Nephron progenitor cell (in vitro differentiated cells): ENCODE data around the gene ORMDL3.

ENCODE experiments used
- DNase-seq: peaks from one replicate; pipeline ENCODE4 v3.0.0; 2021
- H3K27ac Mint-ChIP-seq: 2 replicates; pipeline ENCODE4 v1.8.0; 2021; ENCODE audit warnings: mild to moderate bottlenecking, moderate library complexity, mixed read lengths
- H3K27me3 Mint-ChIP-seq: 2 replicates; pipeline ENCODE4 v1.8.0; 2021; ENCODE audit warnings: mild to moderate bottlenecking, low read depth, mixed read lengths; ENCODE audit not compliant: poor library complexity
- H3K36me3 Mint-ChIP-seq: 2 replicates; pipeline ENCODE4 v1.8.0; 2021; ENCODE audit warnings: low read depth, mixed read lengths
- H3K4me1 Mint-ChIP-seq: 2 replicates; pipeline ENCODE4 v1.8.0; 2021; ENCODE audit warnings: mixed read lengths
- H3K4me3 Mint-ChIP-seq: 2 replicates; pipeline ENCODE4 v1.8.0; 2021; ENCODE audit warnings: mild to moderate bottlenecking, moderate library complexity, mixed read lengths
- H3K9me3 Mint-ChIP-seq: 2 replicates; pipeline ENCODE4 v1.8.0; 2021; ENCODE audit warnings: mild to moderate bottlenecking, moderate library complexity, mixed read lengths
- CTCF ChIP-seq: fragments of 200-600 bp; sonication (generic); IDR thresholded peaks from 2 replicates; pipeline ENCODE4 v1.5.0; 2021; ENCODE audit warnings: antibody characterized with exemption

Gene ORMDL3

GRCh38 chr17:39921323-39921722 is 6.1 kb downstream of the ORMDL3 start:
- H3K27ac Mint-ChIP-seq: peak overlapping the region; percentile 79
- TF ChIP-seq CTCF: no peak
- DNase-seq: no peak
- peaks cover 10% of the 10 kb centered on the region for H3K27me3 Mint-ChIP-seq
- peaks cover 36% of the 10 kb centered on the region for H3K36me3 Mint-ChIP-seq
- no peaks in the 10 kb centered on the region for H3K9me3 Mint-ChIP-seq
- no peak overlapping the region for H3K4me3 Mint-ChIP-seq
- H3K4me1 Mint-ChIP-seq: peaks cover 61% of the 10 kb centered on the region

- peak; percentile 22 for DNase-seq
- Mint-ChIP-seq H3K27me3 (peaks cover 8% of the 10 kb centered on the region), H3K27ac (peak overlapping the region; percentile 79), H3K4me1 (peaks cover 58% of the 10 kb centered on the region), H3K36me3 (peaks cover 42% of the 10 kb centered on the region), H3K9me3 (no peaks in the 10 kb centered on the region), H3K4me3 (no peak overlapping the region)
- TF ChIP-seq CTCF: no peak
Measured at GRCh38 chr17:39920218-39921210, 6.9 kb downstream of the ORMDL3 start.

GRCh38 chr17:39919087-39919683 is 8.2 kb downstream of the ORMDL3 start:
- DNase-seq: no peak
- H3K9me3 Mint-ChIP-seq: no peaks in the 10 kb centered on the region
- H3K4me3 Mint-ChIP-seq: no peak overlapping the region
- no peak for TF ChIP-seq CTCF
- H3K4me1 Mint-ChIP-seq: peaks cover 49% of the 10 kb centered on the region
- H3K36me3 Mint-ChIP-seq: peaks cover 47% of the 10 kb centered on the region
- H3K27ac Mint-ChIP-seq: no peak overlapping the region
- H3K27me3 Mint-ChIP-seq: peaks cover 6% of the 10 kb centered on the region

GRCh38 chr17:39916918-39917317 is 10.5 kb downstream of the ORMDL3 start:
- Mint-ChIP-seq H3K36me3 (peaks cover 52% of the 10 kb centered on the region), H3K4me3 (no peak overlapping the region), H3K4me1 (peaks cover 37% of the 10 kb centered on the region), H3K27me3 (peaks cover 10% of the 10 kb centered on the region), H3K27ac (no peak overlapping the region), H3K9me3 (no peaks in the 10 kb centered on the region)
- no peak for DNase-seq
- TF ChIP-seq CTCF: no peak

- no peaks in the 10 kb centered on the region for H3K9me3 Mint-ChIP-seq
- H3K4me1 Mint-ChIP-seq: peaks cover 30% of the 10 kb centered on the region
- no peak overlapping the region for H3K4me3 Mint-ChIP-seq
- no peak for DNase-seq
- peaks cover 10% of the 10 kb centered on the region for H3K27me3 Mint-ChIP-seq
- TF ChIP-seq CTCF: no peak
- peaks cover 49% of the 10 kb centered on the region for H3K36me3 Mint-ChIP-seq
- H3K27ac Mint-ChIP-seq: peak overlapping the region; percentile 26
Measured at GRCh38 chr17:39915559-39915958, 11.8 kb downstream of the ORMDL3 start.
